Stimulated activated naive CD8-positive, alpha-beta T cell treated with anti-CD3 and anti-CD28 coated beads, Interleukin-15, amount 100 ng/mL, for 72 hours (primary cell): ENCODE data around the gene NKAIN2.
"Not testable (repeated sequence)": the region's sequence is repeated elsewhere in the genome, so short reads cannot be mapped to it uniquely, and the experiment has no call there.

Experiments used
- ATAC-seq: fragments of 150-1000 bp; cut with Tn5 transposase; 2 replicates; pipeline ENCODE4 v1.10.0; 2021; ENCODE audit warnings: mild to moderate bottlenecking, moderate library complexity
- DNase-seq, 2 donors: peaks; one replicate each; pipeline ENCODE4 v3.0.0; 2021 to 2022
- H3K27ac Mint-ChIP-seq, 2 donors: one replicate each; pipeline ENCODE4 v1.8.0; 2022; ENCODE audit warnings: mild to moderate bottlenecking in 2 of 2, mixed read lengths in 2 of 2, moderate library complexity in 2 of 2
- H3K27me3 Mint-ChIP-seq: one replicate; pipeline ENCODE4 v1.8.0; 2022; ENCODE audit warnings: mixed read lengths
- H3K4me1 Mint-ChIP-seq: one replicate; pipeline ENCODE4 v1.8.0; 2022; ENCODE audit warnings: mild to moderate bottlenecking, mixed read lengths
- H3K4me3 Mint-ChIP-seq, 2 donors: one replicate each; pipeline ENCODE4 v1.8.0; 2022; ENCODE audit warnings: mild to moderate bottlenecking in 2 of 2, mixed read lengths in 2 of 2, moderate library complexity in 1 of 2
- H3K9me3 Mint-ChIP-seq, 2 donors: one replicate each; pipeline ENCODE4 v1.8.0; 2022; ENCODE audit warnings: mixed read lengths in 2 of 2

NKAIN2 gene

DNA sequence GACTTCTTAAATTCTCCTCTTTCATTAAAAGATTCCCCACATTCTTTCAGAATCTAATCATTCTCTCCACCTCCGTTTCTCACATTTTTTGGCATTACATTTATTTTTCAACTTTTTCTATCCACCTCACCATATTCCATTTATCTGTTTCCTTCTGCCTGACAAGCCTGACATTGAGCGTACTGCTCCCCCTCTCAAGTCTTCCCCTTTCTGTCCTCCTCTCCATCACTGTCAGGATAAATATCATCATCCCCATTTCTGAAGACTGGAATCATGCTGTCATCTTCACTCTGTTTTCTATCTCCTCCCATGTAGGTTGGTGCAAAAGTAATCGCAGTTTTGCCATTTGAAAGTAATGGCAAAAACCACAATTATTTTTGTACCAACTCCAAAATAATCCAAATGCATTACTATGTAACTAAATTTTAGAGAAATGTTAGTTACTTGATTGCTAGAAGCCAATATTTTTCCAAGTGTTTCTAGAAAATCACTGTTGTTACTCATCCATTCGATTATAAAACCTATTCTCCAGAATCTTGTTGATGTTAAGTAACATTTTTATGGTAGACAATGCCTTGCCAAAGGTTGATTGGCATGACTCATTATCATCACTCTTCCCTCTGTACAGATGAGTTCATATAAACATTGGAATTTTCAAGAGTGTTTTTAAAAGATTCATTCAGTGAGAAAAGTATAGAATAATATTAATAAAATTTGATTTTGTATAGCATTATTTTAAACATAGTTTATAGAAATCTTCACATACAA, 866.2 kb downstream of the NKAIN2 start:
- Mint-ChIP-seq H3K27ac (no peak overlapping the region), H3K4me1 (no peaks in the 10 kb centered on the region)
- no peak for ATAC-seq

DNA sequence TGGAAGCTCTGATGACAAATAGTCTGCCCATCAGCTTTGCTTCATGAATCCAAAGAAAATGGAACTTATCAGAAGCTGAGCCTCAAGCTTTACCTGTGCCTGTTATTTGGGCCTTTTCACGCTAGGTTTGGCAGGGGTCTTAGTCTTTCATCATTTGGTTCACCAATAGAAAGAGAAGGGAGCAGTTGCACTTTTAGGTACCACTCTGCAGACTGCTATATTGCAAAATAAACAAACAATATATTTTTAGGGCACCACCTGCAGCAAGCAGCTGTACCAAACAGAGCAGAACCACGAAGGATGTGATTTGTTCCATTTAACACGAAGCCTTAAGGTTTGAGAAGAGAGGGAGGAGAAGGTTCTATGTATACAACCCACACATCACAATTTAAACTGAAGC, 867.1 kb downstream of the NKAIN2 start:
- Mint-ChIP-seq H3K4me1 (no peaks in the 10 kb centered on the region), H3K27me3 (no peaks in the 10 kb centered on the region), H3K27ac (no peak overlapping the region), H3K4me3 (no peak overlapping the region), H3K9me3 (peaks cover 5 to 13% of the 10 kb centered on the region in 2 donors)
- no peak for ATAC-seq
- DNase-seq = no peak

More for the DNA sequence above, 866.2 kb downstream of the NKAIN2 start:
- no peak for DNase-seq
- peaks cover 5 to 8% of the 10 kb centered on the region in 2 donors for H3K9me3 Mint-ChIP-seq
- H3K4me3 Mint-ChIP-seq = no peak overlapping the region
- H3K27me3 Mint-ChIP-seq = no peaks in the 10 kb centered on the region

DNA sequence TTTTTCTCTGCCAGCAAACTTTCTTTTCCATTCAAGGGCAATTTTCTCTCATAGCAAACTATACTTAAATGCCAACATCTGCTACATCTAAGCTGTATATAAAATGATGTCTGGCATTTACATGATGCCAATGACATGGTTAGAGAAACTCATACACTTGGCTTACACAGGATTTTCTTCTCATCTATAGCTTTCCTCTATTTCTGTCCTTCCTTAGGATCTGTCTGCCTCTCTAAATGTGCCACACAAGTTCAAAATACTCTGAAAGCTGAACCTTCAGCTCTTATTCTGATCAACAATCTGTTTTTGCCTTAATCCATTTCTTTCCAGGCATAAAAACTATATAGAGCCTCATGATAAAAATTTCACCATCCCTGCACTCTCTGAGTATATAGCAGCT, 867.7 kb downstream of the NKAIN2 start:
- peaks cover 5 to 18% of the 10 kb centered on the region in 2 donors for H3K9me3 Mint-ChIP-seq
- no peak overlapping the region for H3K4me3 Mint-ChIP-seq
- H3K4me1 Mint-ChIP-seq = no peaks in the 10 kb centered on the region
- H3K27ac Mint-ChIP-seq = no peak overlapping the region
- no peak for DNase-seq
- ATAC-seq = no peak
- H3K27me3 Mint-ChIP-seq = no peaks in the 10 kb centered on the region

DNA sequence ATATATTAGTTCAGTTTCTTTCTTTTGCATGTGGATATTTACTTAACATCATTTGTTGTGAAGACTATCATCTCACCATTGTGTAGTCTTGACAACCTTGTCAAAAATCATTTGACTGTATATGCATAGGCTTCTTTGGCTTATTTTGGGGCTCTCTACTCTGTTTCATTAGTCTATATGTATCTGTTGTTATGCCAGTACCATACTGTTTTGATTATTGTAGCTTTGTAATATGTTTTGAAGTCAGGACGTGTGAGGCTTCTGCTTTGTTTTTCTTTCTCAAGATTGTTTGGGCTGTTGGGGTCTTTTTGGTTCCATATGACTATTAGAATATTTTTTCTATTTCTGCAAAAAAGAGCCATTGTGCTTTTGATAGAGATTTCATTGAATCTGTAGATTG, 870.4 kb downstream of the NKAIN2 start:
- ATAC-seq = no peak
- DNase-seq = no peak
- Mint-ChIP-seq H3K27ac (no peak overlapping the region), H3K9me3 (peaks cover 9 to 36% of the 10 kb centered on the region in 2 donors), H3K4me1 (no peaks in the 10 kb centered on the region), H3K27me3 (no peaks in the 10 kb centered on the region), H3K4me3 (no peak overlapping the region)

DNA sequence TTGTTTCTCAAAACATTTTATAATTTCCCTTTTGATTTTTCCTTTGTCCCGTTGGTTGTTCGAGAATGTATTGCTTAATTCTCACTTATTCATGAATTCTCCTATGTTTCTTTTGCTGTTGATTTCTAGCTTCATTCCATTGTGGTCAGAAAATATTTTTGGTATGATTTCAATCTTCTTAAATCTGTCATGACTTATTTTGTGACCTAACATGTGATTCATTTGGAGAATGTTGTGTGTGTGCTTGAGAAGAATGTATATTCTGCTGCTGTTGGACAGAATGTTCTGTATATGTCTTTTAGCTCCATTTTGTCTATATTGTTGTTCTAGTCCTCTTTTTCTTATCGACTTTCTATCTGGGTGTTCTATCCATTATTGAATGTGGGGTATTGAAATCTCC, 872.4 kb downstream of the NKAIN2 start:
- no peaks in the 10 kb centered on the region for H3K27me3 Mint-ChIP-seq
- no peak overlapping the region for H3K4me3 Mint-ChIP-seq
- H3K4me1 Mint-ChIP-seq = no peaks in the 10 kb centered on the region
- H3K9me3 Mint-ChIP-seq = peaks cover 9 to 31% of the 10 kb centered on the region in 2 donors
- H3K27ac Mint-ChIP-seq = no peak overlapping the region
- DNase-seq (no peak), ATAC-seq (no peak)

DNA sequence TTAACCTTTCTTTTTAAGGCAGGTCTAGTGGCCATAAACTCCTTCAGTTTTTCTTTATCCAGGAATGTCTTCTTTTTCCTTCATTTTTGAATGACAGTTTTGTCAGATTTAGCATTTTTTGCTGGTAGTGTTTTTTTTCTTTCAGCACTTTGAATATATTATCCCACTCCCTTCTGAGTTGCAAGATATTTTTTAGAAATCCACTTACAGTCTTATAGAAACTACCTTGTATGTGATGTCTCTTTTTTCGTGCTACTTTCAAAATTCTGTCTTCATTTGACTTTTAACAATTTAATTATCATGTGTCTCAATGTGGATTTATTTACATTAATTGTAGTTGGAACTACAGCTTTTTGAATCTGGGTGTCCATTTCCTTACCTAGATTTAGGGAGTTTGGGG, 874.2 kb downstream of the NKAIN2 start:
- Mint-ChIP-seq H3K27ac (no peak overlapping the region), H3K4me3 (no peak overlapping the region), H3K9me3 (peaks cover 7 to 31% of the 10 kb centered on the region in 2 donors), H3K4me1 (no peaks in the 10 kb centered on the region), H3K27me3 (no peaks in the 10 kb centered on the region)
- DNase-seq (no peak), ATAC-seq (no peak)

DNA sequence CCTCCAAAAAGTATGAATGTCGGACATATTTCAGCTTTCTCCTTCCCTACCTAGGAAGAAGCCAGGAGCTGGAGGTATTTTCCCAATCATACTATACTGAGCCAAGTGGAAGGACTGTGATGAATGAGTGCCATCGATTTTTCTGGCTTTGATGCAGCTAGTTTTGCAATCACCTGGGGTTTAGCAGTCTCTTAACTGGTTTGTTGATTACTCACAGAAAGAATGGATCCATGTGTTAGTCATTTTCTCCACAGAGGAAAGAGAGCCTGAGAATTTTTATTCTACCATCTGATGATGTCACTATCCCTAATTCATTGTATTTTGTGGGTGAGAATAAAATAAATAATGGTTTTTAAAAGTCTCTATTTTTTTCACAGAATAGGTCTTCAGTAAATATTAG, 875.7 kb downstream of the NKAIN2 start:
- H3K27me3 Mint-ChIP-seq = no peaks in the 10 kb centered on the region
- no peak for ATAC-seq
- peaks cover 5 to 31% of the 10 kb centered on the region in 2 donors for H3K9me3 Mint-ChIP-seq
- no peak overlapping the region for H3K4me3 Mint-ChIP-seq
- DNase-seq = no peak
- no peaks in the 10 kb centered on the region for H3K4me1 Mint-ChIP-seq
- no peak overlapping the region for H3K27ac Mint-ChIP-seq

DNA sequence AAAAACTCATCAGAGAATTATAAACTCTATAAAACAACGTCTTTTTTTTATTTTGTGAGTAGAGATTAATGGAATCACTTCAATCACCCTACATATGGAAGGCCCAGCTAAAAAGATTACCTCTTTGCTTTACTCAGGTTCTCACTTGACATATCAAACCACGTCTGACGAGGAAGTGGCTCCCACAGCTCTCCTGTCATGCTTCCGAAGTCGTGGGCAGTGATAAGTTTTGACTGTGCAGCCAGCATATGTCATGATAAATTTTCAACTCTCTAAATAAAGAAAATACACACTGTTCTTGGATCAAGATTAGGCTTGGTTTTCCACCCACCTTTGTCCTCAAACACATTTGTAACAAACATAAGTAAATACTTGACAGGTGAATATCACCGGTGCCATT, 879.1 kb downstream of the NKAIN2 start:
- no peak overlapping the region for H3K27ac Mint-ChIP-seq
- H3K9me3 Mint-ChIP-seq = peaks cover 5 to 16% of the 10 kb centered on the region in 2 donors
- no peak overlapping the region for H3K4me3 Mint-ChIP-seq
- H3K4me1 Mint-ChIP-seq = no peaks in the 10 kb centered on the region
- ATAC-seq (no peak), DNase-seq (no peak)
- H3K27me3 Mint-ChIP-seq = no peaks in the 10 kb centered on the region

DNA sequence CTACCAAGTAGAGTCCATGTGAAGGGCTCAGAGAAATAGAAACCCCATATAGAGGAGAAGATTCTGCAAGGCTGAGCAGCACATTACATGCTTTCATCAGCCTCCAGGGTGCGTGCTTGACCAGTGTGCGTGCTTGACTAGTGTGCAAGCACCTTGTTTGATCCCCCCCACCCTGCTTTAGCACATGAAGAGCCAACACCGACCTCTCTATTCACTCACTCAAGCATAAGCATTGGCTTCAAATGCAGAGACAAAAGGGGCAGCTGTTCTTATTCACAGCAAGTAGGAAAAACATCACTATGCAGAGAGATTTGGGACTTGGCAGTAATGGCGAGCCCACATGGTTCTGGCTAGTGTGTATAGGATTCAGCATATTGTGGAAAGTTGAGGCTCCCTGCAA, 879.8 kb downstream of the NKAIN2 start:
- Mint-ChIP-seq H3K27me3 (no peaks in the 10 kb centered on the region), H3K4me3 (no peak overlapping the region), H3K4me1 (no peaks in the 10 kb centered on the region), H3K9me3 (peaks cover 0 to 9% of the 10 kb centered on the region in 2 donors), H3K27ac (no peak overlapping the region)
- ATAC-seq (no peak), DNase-seq (no peak)

DNA sequence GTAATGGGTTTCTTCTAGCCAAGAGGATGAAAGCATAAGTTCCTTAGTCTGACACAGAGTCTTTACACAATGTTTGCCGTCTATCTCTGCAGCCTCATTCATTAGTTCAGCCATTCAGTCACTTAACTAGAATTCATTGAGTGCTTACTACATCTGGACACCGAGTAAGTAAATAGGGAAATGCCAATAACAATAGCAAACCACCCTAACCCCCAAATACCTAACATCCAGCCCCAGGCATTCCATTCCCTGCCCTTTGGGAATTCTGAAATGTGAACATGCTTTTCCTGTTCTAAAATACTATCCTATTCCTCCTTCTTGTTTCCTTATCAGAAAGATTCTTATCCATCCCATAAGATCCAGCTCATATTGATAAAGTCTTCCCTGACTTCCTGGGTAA, 881.0 kb downstream of the NKAIN2 start:
- no peaks in the 10 kb centered on the region for H3K4me1 Mint-ChIP-seq
- H3K27ac Mint-ChIP-seq = no peak overlapping the region
- H3K27me3 Mint-ChIP-seq = no peaks in the 10 kb centered on the region

DNA sequence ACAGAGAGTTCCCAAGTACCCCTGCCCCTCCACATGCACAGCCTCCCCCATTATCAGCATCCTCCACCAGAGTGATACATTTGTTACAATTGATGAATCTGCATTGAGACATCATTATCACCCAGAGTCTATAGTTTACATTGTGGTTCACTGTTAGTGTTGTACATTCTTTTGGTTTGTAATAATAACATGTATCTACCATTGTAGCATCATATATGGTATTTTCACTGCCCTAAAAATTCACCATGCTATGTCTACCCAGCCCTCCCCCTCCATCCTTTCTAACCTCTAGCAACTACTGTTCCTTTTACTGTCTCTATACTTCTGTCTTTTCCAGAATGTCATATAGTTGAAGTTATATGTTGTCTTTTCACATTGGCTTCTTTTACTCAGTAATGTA, 884.7 kb downstream of the NKAIN2 start:
- Mint-ChIP-seq H3K4me3 (no peak overlapping the region), H3K27me3 (no peaks in the 10 kb centered on the region), H3K4me1 (no peaks in the 10 kb centered on the region), H3K9me3 (no peaks in the 10 kb centered on the region), H3K27ac (no peak overlapping the region)
- ATAC-seq (no peak), DNase-seq (no peak)

More for the DNA sequence above, 881.0 kb downstream of the NKAIN2 start:
- no peak for DNase-seq
- Mint-ChIP-seq H3K4me3 (no peak overlapping the region), H3K9me3 (no peaks in the 10 kb centered on the region)
- ATAC-seq = no peak

DNA sequence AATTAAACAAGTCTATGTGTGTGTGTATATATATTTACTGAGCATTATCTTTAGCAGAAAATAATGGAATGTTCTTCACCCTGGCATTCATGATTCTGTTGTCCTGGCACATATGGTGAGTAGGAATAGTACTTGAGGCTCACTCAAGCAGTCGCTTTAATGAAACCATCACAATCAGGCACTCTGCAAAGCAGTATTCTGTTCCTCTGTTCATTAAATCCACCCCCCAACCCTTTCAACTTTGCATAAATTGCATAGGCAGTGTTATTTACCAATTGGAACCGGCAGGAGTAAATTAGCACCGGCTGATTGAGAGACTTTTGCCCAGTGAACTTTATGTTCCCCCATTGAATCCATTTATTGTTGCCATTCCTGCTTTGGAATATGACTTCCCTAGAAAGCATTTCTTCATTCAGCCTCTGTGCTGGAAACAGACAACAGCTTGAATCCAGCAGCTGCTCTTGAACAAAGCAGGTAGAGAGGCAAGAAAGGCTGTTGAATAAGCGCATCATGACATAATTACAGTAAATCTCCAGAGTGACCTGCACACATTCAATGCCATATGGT, 890.6 kb downstream of the NKAIN2 start:
- Mint-ChIP-seq H3K4me1 (no peaks in the 10 kb centered on the region), H3K4me3 (no peak overlapping the region), H3K27ac (no peak overlapping the region), H3K27me3 (no peaks in the 10 kb centered on the region), H3K9me3 (no peaks in the 10 kb centered on the region)
- DNase-seq (no peak), ATAC-seq (no peak)

DNA sequence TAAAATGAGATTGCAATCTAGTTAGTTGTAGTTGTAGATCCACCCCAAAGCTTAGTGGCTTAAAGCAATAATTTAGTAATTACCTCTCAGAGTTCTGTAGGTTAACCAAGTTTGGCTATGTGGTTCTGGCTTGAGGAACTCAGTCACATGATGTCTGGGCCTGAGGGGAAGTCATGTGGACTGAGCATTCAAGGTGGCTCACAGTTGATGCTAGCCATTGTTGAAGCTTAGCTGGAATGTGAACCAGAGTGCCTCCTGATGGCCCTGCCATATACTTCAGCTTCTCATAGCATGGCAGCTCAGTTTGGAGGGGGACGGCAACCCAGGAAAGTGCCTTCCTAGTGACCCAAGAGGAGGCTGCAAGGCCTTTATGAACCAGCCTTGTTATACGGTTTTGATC, 895.4 kb downstream of the NKAIN2 start:
- DNase-seq (no peak), ATAC-seq (no peak)
- no peak overlapping the region for H3K4me3 Mint-ChIP-seq
- H3K27ac Mint-ChIP-seq = no peak overlapping the region
- H3K4me1 Mint-ChIP-seq = no peaks in the 10 kb centered on the region
- H3K27me3 Mint-ChIP-seq = no peaks in the 10 kb centered on the region
- no peaks in the 10 kb centered on the region for H3K9me3 Mint-ChIP-seq

DNA sequence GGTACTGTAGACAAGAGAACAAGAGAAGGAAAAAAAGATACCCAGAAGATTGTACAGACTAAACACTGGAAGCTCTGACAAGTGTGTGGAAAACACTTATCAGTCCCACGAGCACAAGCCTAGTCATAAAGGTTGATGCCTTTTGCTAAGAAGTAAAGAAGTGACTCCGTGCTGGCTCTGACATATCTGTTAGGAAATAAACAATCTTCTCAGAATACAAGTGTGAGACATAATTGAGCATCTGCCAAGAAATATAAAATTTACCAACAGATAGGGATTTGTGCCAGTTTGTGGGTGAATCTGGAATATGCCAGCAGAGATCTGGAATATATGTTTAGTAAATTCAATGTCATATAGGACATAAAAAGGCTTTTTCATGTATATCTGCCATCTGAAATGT, 899.9 kb downstream of the NKAIN2 start:
- Mint-ChIP-seq H3K9me3 (no peaks in the 10 kb centered on the region), H3K27ac (no peak overlapping the region), H3K4me3 (no peak overlapping the region), H3K27me3 (no peaks in the 10 kb centered on the region), H3K4me1 (no peaks in the 10 kb centered on the region)
- no peak for ATAC-seq
- no peak for DNase-seq

DNA sequence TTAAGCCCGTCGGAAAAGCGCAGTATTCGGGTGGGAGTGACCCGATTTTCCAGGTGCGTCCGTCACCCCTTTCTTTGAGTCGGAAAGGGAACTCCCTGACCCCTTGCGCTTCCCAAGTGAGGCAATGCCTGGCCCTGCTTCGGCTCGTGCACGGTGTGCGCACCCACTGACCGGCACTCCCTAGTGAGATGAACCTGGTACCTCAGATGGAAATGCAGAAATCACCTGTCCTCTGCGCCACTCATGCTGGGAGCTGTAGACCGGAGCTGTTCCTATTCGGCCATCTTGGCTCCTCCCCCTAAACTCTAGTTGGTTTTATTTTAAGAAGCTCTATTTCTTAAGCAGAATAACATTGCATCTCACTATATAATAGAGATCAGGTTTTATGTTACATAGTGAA, 908.9 kb downstream of the NKAIN2 start:
- not testable (repeated sequence) for H3K4me3 Mint-ChIP-seq, H3K9me3 Mint-ChIP-seq, DNase-seq, ATAC-seq, H3K4me1 Mint-ChIP-seq, H3K27ac Mint-ChIP-seq, H3K27me3 Mint-ChIP-seq

DNA sequence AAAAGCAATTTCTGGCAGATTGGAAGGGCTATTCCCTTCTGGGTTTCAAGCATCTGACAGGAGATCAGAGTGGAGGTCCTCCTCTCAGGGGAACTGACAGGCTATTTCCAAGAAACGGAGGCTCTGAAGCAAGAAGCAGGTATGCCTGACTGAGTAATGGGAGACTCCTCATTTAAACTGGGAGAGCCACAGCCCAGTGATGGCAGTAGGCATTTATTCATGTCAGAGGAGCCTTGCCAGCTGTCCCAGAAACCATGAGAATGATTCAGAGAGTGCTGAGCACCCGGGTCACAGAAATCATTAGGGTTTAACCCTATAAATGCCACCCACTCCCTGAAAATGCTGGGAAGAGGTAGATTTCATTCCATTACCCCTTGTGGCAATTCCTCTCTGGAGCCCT, 911.1 kb downstream of the NKAIN2 start:
- Mint-ChIP-seq H3K9me3 (no peaks in the 10 kb centered on the region), H3K4me3 (no peak overlapping the region), H3K4me1 (no peaks in the 10 kb centered on the region), H3K27me3 (no peaks in the 10 kb centered on the region), H3K27ac (no peak overlapping the region)
- DNase-seq = no peak
- no peak for ATAC-seq

DNA sequence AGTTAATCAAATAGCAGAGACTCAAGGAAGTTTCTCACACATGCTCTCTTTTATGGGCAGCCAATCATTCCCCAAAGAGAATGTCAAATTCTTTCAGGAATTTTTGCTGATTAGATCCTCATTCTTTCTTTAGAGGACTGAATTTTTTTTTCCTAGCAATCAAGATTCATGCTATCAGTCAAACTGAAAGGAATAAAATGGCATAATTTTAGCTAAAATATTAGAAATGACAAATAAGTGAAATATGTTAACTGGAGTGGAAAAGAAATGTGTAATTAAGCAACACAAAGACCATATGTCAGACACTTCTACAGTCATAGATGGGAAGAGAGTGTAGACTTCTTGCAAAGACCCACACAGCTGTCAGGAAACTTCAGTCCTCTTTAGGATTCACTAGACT, 916.2 kb downstream of the NKAIN2 start:
- DNase-seq (no peak), ATAC-seq (no peak)
- H3K9me3 Mint-ChIP-seq = no peaks in the 10 kb centered on the region
- no peaks in the 10 kb centered on the region for H3K4me1 Mint-ChIP-seq
- H3K4me3 Mint-ChIP-seq = no peak overlapping the region
- H3K27me3 Mint-ChIP-seq = no peaks in the 10 kb centered on the region
- H3K27ac Mint-ChIP-seq = no peak overlapping the region
